ENCODE results near the gene NFX1.

DNA sequence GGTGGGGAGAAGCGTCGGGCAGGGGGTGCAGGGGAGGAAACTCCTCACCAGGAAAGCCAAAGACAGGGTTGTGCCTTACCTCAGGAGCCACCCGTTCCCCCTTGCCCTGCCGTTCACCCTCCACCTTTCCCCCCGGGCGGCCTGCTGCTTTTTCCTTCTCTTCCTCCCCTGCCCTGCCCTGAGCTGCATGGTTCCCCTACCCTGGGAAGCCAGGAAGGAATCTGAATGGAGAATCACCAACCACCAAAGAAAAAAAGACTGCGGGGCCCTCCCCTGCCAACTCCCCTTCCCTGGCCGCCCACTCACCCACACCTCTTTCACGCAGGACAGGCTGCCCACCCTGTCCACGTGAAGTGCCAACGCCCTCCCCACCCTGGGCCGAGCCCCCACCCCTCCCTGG is 820 bp upstream of the NFX1 start:
- no peak for TF ChIP-seq POLR2A (IDR thresholded peaks at IDR 0.05; ENCODE audit: low read depth, low read length)
- no peak for TF ChIP-seq POLR2AphosphoS5 (IDR thresholded peaks at IDR 0.05; ENCODE audit: low read depth, low read length)
- no peak for TF ChIP-seq TAF1 (IDR thresholded peaks at IDR 0.05; ENCODE audit: borderline replicate concordance, low read depth, low read length)
